ENCODE data around the gene FTO. TPM values are rescaled to one million over a fixed set of nuclear protein-coding genes. Genes with fewer than 3 reads are reported as not detected.

The FTO gene
- total RNA-seq, 1 experiment from 2014 or later: 78.3 TPM

GRCh38 chr16:53753431-53753830 is 49.5 kb downstream of the FTO start:
- no peaks in the 10 kb centered on the region for H3K36me3 ChIP-seq (ENCODE audit: control insufficient read depth, insufficient read depth, low read length)
- no peaks in the 10 kb centered on the region for H3K36me3 Mint-ChIP-seq (ENCODE audit: insufficient read depth, unreplicated experiment)
- intact Hi-C loops (cut with micrococcal nuclease; ENCODE audit: unreplicated experiment): no loop called here
- peaks cover 40% of the 10 kb centered on the region for H3K4me1 Mint-ChIP-seq (ENCODE audit: low read depth, unreplicated experiment)
- no TSS peak for BruUV-seq (replicated peaks)
- no peaks in the 10 kb centered on the region for H3K9me3 ChIP-seq
- no peaks in the 10 kb centered on the region for H3K27me3 Mint-ChIP-seq (ENCODE audit: insufficient read depth, unreplicated experiment)
- H3K4me1 ChIP-seq: peaks cover 36% of the 10 kb centered on the region
- POLR2A ChIA-PET: no interaction called here
- no peak for TF ChIP-seq CTCF (IDR thresholded peaks at IDR 0.05; ENCODE audit: insufficient read depth in 1 of 2, low read depth in 1 of 2, low read length in 1 of 2, severe bottlenecking in 1 of 2, unreplicated experiment in 1 of 2)
- no peak overlapping the region for H3K4me3 ChIP-seq (ENCODE audit: low read depth, low read length)
- no peaks in the 10 kb centered on the region for H3K27me3 ChIP-seq (replicated peaks; ENCODE audit: control insufficient read depth, insufficient read depth, low read length)
- no peak overlapping the region for H3K4me3 Mint-ChIP-seq (ENCODE audit: unreplicated experiment)
- no peaks in the 10 kb centered on the region for H3K9me3 Mint-ChIP-seq (ENCODE audit: unreplicated experiment)
- no peak overlapping the region for H3K27ac Mint-ChIP-seq (ENCODE audit: unreplicated experiment)
- DNase-seq: no peak
- CTCF ChIA-PET: interaction anchor here (0.6 to 3.3 kb wide), 5 partner anchors 9 to 203 kb away, joined by 3 to 37 read pairs (median 10); partner anchors contain the start of genes FTO and RPGRIP1L

- peak overlapping the region; percentile 82 for H3K27ac Mint-ChIP-seq (ENCODE audit: unreplicated experiment)
- ChIA-PET POLR2A (no interaction called here), CTCF (interaction anchor here (0.5 to 3.3 kb wide), 6 partner anchors 9 to 220 kb away, joined by 3 to 37 read pairs (median 5); no protein-coding TSS in a partner anchor)
- BruUV-seq (replicated peaks): no TSS peak
- no peak for TF ChIP-seq CTCF (IDR thresholded peaks at IDR 0.05; ENCODE audit: insufficient read depth in 1 of 2, low read depth in 1 of 2, low read length in 1 of 2, severe bottlenecking in 1 of 2, unreplicated experiment in 1 of 2)
- no peaks in the 10 kb centered on the region for H3K9me3 Mint-ChIP-seq (ENCODE audit: unreplicated experiment)
- DNase-seq: peak; percentile 64 to 85
- H3K36me3 Mint-ChIP-seq (ENCODE audit: insufficient read depth, unreplicated experiment): no peaks in the 10 kb centered on the region
- H3K27me3 Mint-ChIP-seq (ENCODE audit: insufficient read depth, unreplicated experiment): no peaks in the 10 kb centered on the region
- Histone ChIP-seq H3K27me3 (replicated peaks; ENCODE audit: control insufficient read depth, insufficient read depth, low read length) (no peaks in the 10 kb centered on the region), H3K4me3 (ENCODE audit: low read depth, low read length) (no peak overlapping the region), H3K4me1 (peaks cover 42% of the 10 kb centered on the region), H3K36me3 (ENCODE audit: control insufficient read depth, insufficient read depth, low read length) (no peaks in the 10 kb centered on the region), H3K9me3 (no peaks in the 10 kb centered on the region)
- H3K4me3 Mint-ChIP-seq (ENCODE audit: unreplicated experiment): peak overlapping the region; percentile 17
- peaks cover 50% of the 10 kb centered on the region for H3K4me1 Mint-ChIP-seq (ENCODE audit: low read depth, unreplicated experiment)
- intact Hi-C loops (cut with micrococcal nuclease; ENCODE audit: unreplicated experiment): loop anchor here (5.0 kb wide), 1 partner anchor 53 kb away; the partner anchor contains the start of genes FTO and RPGRIP1L
Observed at GRCh38 chr16:53755026-53755910, 51.3 kb downstream of the FTO start.

GRCh38 chr16:53756275-53756996 is 52.5 kb downstream of the FTO start:
- ChIA-PET POLR2A (no interaction called here), CTCF (interaction anchor here (1.6 to 2.1 kb wide), 2 partner anchors 13 to 15 kb away, joined by 5 to 7 read pairs; no protein-coding TSS in a partner anchor)
- Histone ChIP-seq H3K9me3 (no peaks in the 10 kb centered on the region), H3K4me1 (peaks cover 45% of the 10 kb centered on the region), H3K4me3 (ENCODE audit: low read depth, low read length) (no peak overlapping the region), H3K36me3 (ENCODE audit: control insufficient read depth, insufficient read depth, low read length) (no peaks in the 10 kb centered on the region), H3K27me3 (replicated peaks; ENCODE audit: control insufficient read depth, insufficient read depth, low read length) (no peaks in the 10 kb centered on the region)
- BruUV-seq (replicated peaks): no TSS peak
- Mint-ChIP-seq H3K27me3 (ENCODE audit: insufficient read depth, unreplicated experiment) (no peaks in the 10 kb centered on the region), H3K4me3 (ENCODE audit: unreplicated experiment) (peak overlapping the region; percentile 39), H3K36me3 (ENCODE audit: insufficient read depth, unreplicated experiment) (no peaks in the 10 kb centered on the region), H3K9me3 (ENCODE audit: unreplicated experiment) (no peaks in the 10 kb centered on the region), H3K4me1 (ENCODE audit: low read depth, unreplicated experiment) (peaks cover 50% of the 10 kb centered on the region), H3K27ac (ENCODE audit: unreplicated experiment) (peak overlapping the region; percentile 82)
- TF ChIP-seq CTCF (IDR thresholded peaks at IDR 0.05; ENCODE audit: insufficient read depth in 1 of 2, low read depth in 1 of 2, low read length in 1 of 2, severe bottlenecking in 1 of 2, unreplicated experiment in 1 of 2): no peak
- DNase-seq: no peak
- intact Hi-C loops (cut with micrococcal nuclease; ENCODE audit: unreplicated experiment): loop anchor here (1.0 to 5.0 kb wide), 2 partner anchors 24 to 54 kb away; partner anchors contain the start of genes FTO and RPGRIP1L
